Endodermal cell (in vitro differentiated cells): ENCODE measurements around the gene DOCK4. TPM values are rescaled to one million over a fixed set of nuclear protein-coding genes. Genes with fewer than 3 reads are reported as not detected.

Source experiments
- DNase-seq: peaks from one replicate; pipeline ENCODE4 v3.0.0-alpha.2; 2017
- H3K27ac ChIP-seq: 2 replicates; pipeline ENCODE4 v1.5.1; 2013; ENCODE audit warnings: mild to moderate bottlenecking, low read depth, low read length, moderate library complexity
- H3K27me3 ChIP-seq: 2 replicates; pipeline ENCODE4 v1.6.1; 2013; ENCODE audit warnings: mild to moderate bottlenecking, low read length, moderate library complexity; ENCODE audit not compliant: insufficient read depth, control insufficient read depth, poor library complexity, severe bottlenecking
- H3K36me3 ChIP-seq: 2 replicates; pipeline ENCODE4 v1.7.0; 2013; ENCODE audit warnings: mild to moderate bottlenecking, low read length, moderate library complexity; ENCODE audit not compliant: control insufficient read depth, insufficient read depth
- H3K4me1 ChIP-seq: one replicate; pipeline ENCODE4 v1.7.0; 2013; ENCODE audit warnings: low read length; ENCODE audit not compliant: control insufficient read depth, insufficient read depth
- H3K4me3 ChIP-seq: 2 replicates; pipeline ENCODE4 v1.5.1; 2013; ENCODE audit warnings: mild to moderate bottlenecking, low read length, moderate library complexity
- H3K9ac ChIP-seq: 2 replicates; pipeline ENCODE4 v1.6.1; 2013; ENCODE audit warnings: mild to moderate bottlenecking, low read length, moderate library complexity; ENCODE audit not compliant: poor library complexity, severe bottlenecking; ENCODE audit errors: extremely low read depth
- H3K9me3 ChIP-seq: 2 replicates; pipeline ENCODE4 v1.6.1; 2013; ENCODE audit warnings: mild to moderate bottlenecking, low read length, moderate library complexity; ENCODE audit not compliant: control insufficient read depth
- H3K27ac Mint-ChIP-seq: 2 replicates; pipeline ENCODE4 v1.8.0; 2020; ENCODE audit warnings: mixed read lengths
- H3K27me3 Mint-ChIP-seq: 2 replicates; pipeline ENCODE4 v1.8.0; 2021; ENCODE audit warnings: mild to moderate bottlenecking, mixed read lengths; ENCODE audit not compliant: insufficient read depth
- H3K36me3 Mint-ChIP-seq: 2 replicates; pipeline ENCODE4 v1.8.0; 2020; ENCODE audit warnings: low read depth, mixed read lengths
- H3K4me1 Mint-ChIP-seq: 2 replicates; pipeline ENCODE4 v1.8.0; 2020; ENCODE audit warnings: mixed read lengths
- H3K4me3 Mint-ChIP-seq: 2 replicates; pipeline ENCODE4 v1.8.0; 2020; ENCODE audit warnings: mild to moderate bottlenecking, moderate library complexity, mixed read lengths
- H3K9me3 Mint-ChIP-seq: 2 replicates; pipeline ENCODE4 v1.8.0; 2020; ENCODE audit warnings: mild to moderate bottlenecking, mixed read lengths
- CTCF ChIP-seq: fragments of 200-600 bp; sonication (generic); conservative IDR thresholded peaks from 2 replicates; pipeline ENCODE4 v1.5.0; 2021; ENCODE audit warnings: antibody characterized with exemption, mild to moderate bottlenecking
- WGBS, 2 experiments: methylation state at CpG; one replicate each; pipeline versions ENCODE4 v1.1.5 to v1.1.7; 2013; ENCODE audit warnings: missing lambda C conversion rate in 2 of 2, mixed read lengths in 1 of 2; ENCODE audit not compliant: insufficient coverage in 1 of 2, insufficient read length in 1 of 2; 5-methylcytosine and 5-hydroxymethylcytosine counted together
- total RNA-seq, 2 donors: library from RNA; stranded (reverse); fragmentation: NEBNext Ultra II Directional in 1 of 2; extraction: Animal tissue kit (Norgen Biotek cat#: 25700) in 1 of 2; gene quantifications; 2 replicates in 1 of 2; 3 replicates in 1 of 2; pipeline ENCODE4 v1.2.1, GENCODE V29; 2021

DOCK4 gene
- total RNA-seq, 2 donors from 2014 or later: 11.2 to 15.3 TPM

- no peak for TF ChIP-seq CTCF
- H3K4me3 Mint-ChIP-seq: no peak overlapping the region
- H3K4me3 ChIP-seq: no peak overlapping the region
Observed at GRCh38 chr7:112220877-112221434, 14.8 kb upstream of the DOCK4 start.

GRCh38 chr7:112215787-112216186, 9.6 kb upstream of the DOCK4 start:
- H3K4me1 ChIP-seq: no peaks in the 10 kb centered on the region
- H3K27me3 ChIP-seq: no peaks in the 10 kb centered on the region
- no peaks in the 10 kb centered on the region for H3K9me3 ChIP-seq
- no peak overlapping the region for H3K27ac Mint-ChIP-seq
- peaks cover under 1% of the 10 kb centered on the region for H3K36me3 Mint-ChIP-seq
- H3K4me1 Mint-ChIP-seq: peaks cover 13% of the 10 kb centered on the region
- H3K4me3 ChIP-seq: no peak overlapping the region
- H3K27ac ChIP-seq: no peak overlapping the region
- TF ChIP-seq CTCF: no peak
- WGBS, 2 experiments: 83 to 100% methylated on average over 1 to 4 of the region's 4 CpGs
- H3K9me3 Mint-ChIP-seq: no peaks in the 10 kb centered on the region
- no peak overlapping the region for H3K4me3 Mint-ChIP-seq
- DNase-seq: no peak
- no peaks in the 10 kb centered on the region for H3K27me3 Mint-ChIP-seq
- no peak overlapping the region for H3K9ac ChIP-seq
- no peaks in the 10 kb centered on the region for H3K36me3 ChIP-seq

More at GRCh38 chr7:112220877-112221434, 14.8 kb upstream of the DOCK4 start:
- H3K4me1 Mint-ChIP-seq: no peaks in the 10 kb centered on the region
- no peaks in the 10 kb centered on the region for H3K4me1 ChIP-seq
- no peaks in the 10 kb centered on the region for H3K27me3 ChIP-seq
- no peak overlapping the region for H3K9ac ChIP-seq
- H3K27ac ChIP-seq: no peak overlapping the region
- 89 to 90% methylated on average over 12 to 20 of the region's 20 CpGs for WGBS, 2 experiments
- no peaks in the 10 kb centered on the region for H3K9me3 Mint-ChIP-seq
- no peaks in the 10 kb centered on the region for H3K36me3 ChIP-seq
- DNase-seq: no peak
- H3K36me3 Mint-ChIP-seq: peaks cover 3% of the 10 kb centered on the region
- no peak overlapping the region for H3K27ac Mint-ChIP-seq
- H3K9me3 ChIP-seq: no peaks in the 10 kb centered on the region
- no peaks in the 10 kb centered on the region for H3K27me3 Mint-ChIP-seq

- no peaks in the 10 kb centered on the region for H3K4me1 ChIP-seq
- H3K9ac ChIP-seq: no peak overlapping the region
- Mint-ChIP-seq H3K9me3 (no peaks in the 10 kb centered on the region), H3K27ac (no peak overlapping the region), H3K4me1 (peaks cover 13% of the 10 kb centered on the region), H3K27me3 (no peaks in the 10 kb centered on the region), H3K4me3 (no peak overlapping the region), H3K36me3 (no peaks in the 10 kb centered on the region)
- no peaks in the 10 kb centered on the region for H3K9me3 ChIP-seq
- H3K4me3 ChIP-seq: no peak overlapping the region
- no peak for DNase-seq
- 83 to 84% methylated on average over 2 of the region's 2 CpGs for WGBS, 2 experiments
- no peak overlapping the region for H3K27ac ChIP-seq
- TF ChIP-seq CTCF: no peak
- H3K27me3 ChIP-seq: no peaks in the 10 kb centered on the region
- H3K36me3 ChIP-seq: no peaks in the 10 kb centered on the region
Observed at GRCh38 chr7:112214883-112215282, 8.7 kb upstream of the DOCK4 start.
